ENCODE results near the gene NDOR1.

Gene NDOR1

GRCh38 chr9:137166380-137167229 lies 38.9 kb upstream of the NDOR1 start:
- peak in 15 of 42 donors; percentile 38 to 73 (median 56) for DNase-seq
- intact Hi-C loops (cut with DNase I) = no loop called here

- DNase-seq = peak in 1 of 42 donors; percentile 43
- intact Hi-C loops (cut with DNase I) = no loop called here
Measured at GRCh38 chr9:137167277-137167746, 38.2 kb upstream of the NDOR1 start.

- intact Hi-C loops (cut with DNase I) = no loop called here
- DNase-seq = peak in 6 of 42 donors; percentile 40 to 56 (median 42)
Measured at GRCh38 chr9:137167747-137168572, 37.5 kb upstream of the NDOR1 start.

GRCh38 chr9:137168573-137168903 lies 37.0 kb upstream of the NDOR1 start:
- intact Hi-C loops (cut with DNase I) = no loop called here
- DNase-seq = peak in 37 of 42 donors; percentile 34 to 79 (median 61)

GRCh38 chr9:137168904-137169856 lies 36.3 kb upstream of the NDOR1 start:
- intact Hi-C loops (cut with DNase I) = no loop called here
- peak in 18 of 42 donors; percentile 28 to 65 (median 48) for DNase-seq

DNA sequence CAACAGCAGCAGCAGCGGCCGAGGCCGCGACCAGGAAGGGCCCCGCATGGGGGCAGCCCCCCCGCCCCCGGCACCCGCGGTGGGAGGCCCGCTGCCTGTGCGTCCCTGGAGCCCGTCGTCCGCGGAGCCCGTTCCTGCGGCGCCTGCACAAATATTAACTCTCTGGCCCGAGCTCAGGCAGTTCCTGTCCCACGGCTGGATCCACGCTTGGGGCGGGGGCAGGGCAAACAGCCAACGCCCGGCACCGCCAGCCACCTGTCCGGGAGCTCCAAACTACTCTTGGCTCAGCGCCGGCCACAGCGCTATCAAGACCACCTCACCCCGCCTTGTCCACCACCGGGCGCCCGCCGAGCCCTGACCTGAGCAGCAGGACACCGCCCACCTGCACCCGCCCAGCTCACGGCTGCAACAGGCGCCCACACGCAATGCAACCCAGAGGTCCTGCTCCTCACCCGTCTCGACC lies 35.6 kb upstream of the NDOR1 start, which contains the start of gene LRRC26:
Gene LRRC26, minus strand, starts transcription at position 156 of the 463 bp plus-strand sequence. Its CDS starts 108 bp downstream, at position 48.
- no peak for DNase-seq
- intact Hi-C loops (cut with DNase I) = no loop called here

DNA sequence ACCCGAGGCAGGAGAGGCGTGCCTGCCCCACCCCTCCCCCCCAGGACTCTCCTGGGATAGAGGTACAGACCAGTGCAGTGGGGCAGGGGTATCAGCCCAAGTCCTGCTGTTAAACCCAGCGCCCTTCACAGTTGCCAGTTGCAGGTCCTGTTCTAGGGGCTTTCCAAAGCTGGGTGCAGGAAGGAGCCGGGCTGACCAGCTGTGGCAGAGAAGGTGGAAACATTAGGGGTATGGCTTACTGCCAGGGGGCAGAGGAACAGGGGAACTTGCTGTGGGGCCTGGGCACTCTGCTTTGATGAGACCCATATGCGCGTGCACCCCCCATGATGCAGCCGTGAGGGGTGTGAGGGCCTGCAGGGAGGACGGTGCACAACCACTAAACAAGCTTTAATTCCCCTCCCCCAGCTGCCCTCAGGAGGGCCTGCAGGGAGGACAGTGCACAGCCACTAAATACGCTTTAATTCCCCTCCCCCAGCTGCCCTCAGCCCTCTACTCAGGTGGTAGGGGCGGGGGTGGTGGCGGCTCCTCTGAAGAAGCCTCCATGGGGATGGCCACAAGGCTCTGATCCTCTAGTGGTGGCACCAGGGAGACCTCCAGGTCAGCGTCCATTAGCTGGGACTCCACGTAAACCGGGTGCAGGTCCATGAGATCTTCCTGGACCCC lies 34.9 kb upstream of the NDOR1 start:
- intact Hi-C loops (cut with DNase I) = no loop called here
- DNase-seq = no peak

GRCh38 chr9:137171149-137171900 lies 34.2 kb upstream of the NDOR1 start:
- intact Hi-C loops (cut with DNase I) = no loop called here

GRCh38 chr9:137172901-137173795 lies 32.4 kb upstream of the NDOR1 start:
- no peak for DNase-seq
- intact Hi-C loops (cut with DNase I) = no loop called here

More at GRCh38 chr9:137171149-137171900, 34.2 kb upstream of the NDOR1 start:
- DNase-seq = no peak

DNA sequence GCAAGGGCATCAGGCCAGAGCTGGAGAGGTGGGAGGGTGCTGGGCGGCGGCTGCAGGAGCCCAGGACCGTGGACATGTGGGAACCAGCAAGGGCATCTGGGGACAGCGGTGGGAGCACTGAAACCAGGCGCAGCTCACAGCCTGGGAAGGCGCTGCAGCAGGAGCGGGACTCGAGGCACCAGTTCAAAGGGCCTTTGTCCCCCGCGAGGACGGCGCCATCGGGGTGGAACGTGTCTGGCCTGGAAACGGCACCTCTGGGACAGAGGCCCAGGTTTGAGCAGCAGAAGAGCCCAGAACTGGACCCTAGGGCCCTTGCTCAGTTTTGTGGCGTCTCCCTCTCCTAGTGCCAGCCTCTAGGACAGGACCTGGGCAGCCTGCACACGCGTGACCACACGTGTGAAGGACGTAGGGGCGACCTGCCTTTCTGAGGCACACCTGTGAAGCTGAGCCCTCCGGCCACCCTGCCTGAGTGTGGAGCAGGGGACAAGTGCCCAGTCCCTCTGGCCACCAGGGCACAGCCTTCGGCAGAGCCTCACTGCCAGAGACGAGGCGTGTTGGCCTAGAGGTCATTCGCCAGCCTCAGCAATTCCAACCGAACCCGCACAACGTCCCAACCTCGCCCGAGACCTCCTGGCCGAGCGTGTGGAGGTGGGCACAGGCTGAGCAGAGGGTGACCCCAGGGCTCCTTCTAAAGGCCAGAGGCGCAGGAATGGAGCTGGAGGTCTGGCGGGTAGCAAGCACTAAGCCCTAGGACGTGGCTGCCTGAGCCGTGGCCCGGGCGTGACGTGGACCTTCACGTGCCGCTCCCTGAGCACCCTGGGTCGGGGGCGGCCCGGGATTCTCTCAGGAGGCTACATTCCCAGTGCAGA lies 31.5 kb upstream of the NDOR1 start:
- intact Hi-C loops (cut with DNase I) = no loop called here
- peak in 1 of 42 donors; percentile 38 for DNase-seq

DNA sequence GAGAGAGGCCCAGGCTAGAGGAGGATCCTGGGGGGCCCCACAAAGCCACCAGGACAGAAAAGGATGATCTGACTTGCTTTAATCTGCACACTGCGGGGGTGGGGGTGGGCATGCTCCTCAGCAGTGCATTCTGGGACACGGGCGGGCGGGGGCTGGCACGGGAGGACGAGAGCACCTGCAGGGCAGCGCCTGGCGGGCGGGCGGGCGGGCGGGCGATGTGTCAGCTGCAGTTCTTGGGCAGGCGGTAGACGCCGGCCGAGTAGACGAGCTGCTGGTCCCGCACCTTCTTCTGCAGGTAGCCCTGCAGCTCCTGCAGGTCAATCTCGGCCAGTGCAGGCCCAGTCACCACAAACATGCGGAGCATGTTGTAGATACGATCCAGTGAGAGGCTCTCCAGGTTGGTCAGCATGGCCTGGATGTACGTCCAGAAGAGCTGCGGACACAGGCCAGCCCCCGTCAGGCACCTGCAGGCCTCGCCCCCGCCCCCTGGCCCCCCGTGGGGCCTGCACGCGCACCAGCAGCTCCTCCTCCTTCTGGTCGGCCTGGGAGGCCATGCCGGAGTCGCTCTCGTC lies 30.7 kb upstream of the NDOR1 start:
- intact Hi-C loops (cut with DNase I) = no loop called here
- peak in 7 of 42 donors; percentile 38 to 68 (median 46) for DNase-seq

DNA sequence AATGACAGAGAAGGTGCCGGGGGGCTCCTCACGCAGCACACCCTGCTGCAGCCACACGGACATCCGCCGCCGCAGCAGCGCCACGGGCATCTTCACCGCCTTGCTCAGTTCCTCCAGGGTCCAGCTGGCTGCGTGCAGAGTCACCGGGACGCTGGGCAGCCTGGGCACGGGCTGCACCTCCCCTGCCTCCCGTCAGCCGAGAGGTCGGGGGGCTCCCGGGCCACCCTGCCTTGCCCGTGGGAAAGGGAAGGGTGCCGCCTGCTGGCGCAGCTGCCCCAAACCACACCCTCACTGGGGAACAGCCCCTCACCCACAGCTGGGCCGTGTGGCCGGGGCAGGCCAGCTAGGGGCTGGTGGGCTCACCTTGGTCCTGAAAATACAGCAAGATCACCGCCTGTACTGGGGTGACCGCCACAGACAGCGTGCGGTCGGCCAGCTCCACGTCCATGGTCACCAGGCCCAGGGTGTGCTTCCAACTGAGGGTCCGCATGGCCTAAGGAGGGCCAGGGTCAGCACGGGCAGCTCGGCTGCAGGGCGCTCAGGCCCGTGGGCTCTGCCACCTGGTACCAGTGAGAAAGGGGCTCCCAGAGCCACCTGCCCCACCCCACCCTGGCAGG lies 30.0 kb upstream of the NDOR1 start:
- intact Hi-C loops (cut with DNase I) = no loop called here

DNA sequence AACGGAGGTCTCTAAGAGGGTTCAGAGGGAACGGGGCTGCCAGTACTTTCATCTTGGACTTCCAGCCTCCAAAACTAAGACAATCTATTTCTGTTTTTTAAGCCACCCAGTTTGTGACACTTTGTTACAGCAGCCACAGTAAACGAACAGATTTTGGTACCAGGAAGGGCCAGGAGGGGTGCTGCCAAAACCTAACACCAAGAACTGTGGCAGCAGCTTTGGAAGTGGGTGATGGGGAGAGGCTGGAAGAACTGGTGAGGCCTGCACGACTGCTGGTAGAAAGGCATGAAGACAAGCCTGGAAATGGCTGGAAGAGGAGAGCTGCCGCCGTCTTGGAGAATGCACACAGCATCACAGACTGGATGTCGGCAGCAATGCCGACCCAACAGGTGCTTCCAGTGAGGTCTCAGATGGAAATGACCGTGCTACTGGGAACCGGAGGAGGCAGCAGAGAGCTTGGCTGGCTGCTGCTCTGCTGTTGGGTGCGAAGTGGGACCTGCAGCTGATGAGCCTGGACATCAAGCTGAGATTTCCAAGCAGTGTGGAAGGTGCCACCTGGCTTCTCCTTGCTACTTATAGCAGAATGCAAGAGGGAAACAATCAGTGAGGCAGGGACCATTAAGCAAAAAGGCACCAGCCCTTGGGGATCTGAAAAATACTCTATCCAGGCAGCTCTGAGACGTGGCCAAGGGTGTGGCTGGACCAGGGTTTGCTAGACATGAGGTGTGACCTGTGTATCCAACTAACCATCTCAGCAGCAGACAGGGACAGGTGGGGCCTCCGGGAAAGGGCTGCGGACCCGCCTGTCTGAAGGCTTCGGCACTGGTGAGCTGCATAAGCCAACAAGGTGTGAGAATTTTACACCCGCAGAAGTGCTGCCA lies 29.0 kb upstream of the NDOR1 start:
- DNase-seq = peak in 7 of 42 donors; percentile 38 to 69 (median 41)
- intact Hi-C loops (cut with DNase I) = no loop called here

More for the DNA sequence above, 30.0 kb upstream of the NDOR1 start:
- DNase-seq = no peak

Measured in head of caudate nucleus (tissue), 42 donors.